ENCODE measurements around the gene LGALS7B. TPM values are rescaled to one million over a fixed set of nuclear protein-coding genes. Genes with fewer than 3 reads are reported as not detected.
"Not testable (repeated sequence)": the region's sequence is repeated elsewhere in the genome, so short reads cannot be mapped to it uniquely, and the experiment has no call there.

The LGALS7B gene
- total RNA-seq, 2 experiments from 2014 or later, result not detected

DNA sequence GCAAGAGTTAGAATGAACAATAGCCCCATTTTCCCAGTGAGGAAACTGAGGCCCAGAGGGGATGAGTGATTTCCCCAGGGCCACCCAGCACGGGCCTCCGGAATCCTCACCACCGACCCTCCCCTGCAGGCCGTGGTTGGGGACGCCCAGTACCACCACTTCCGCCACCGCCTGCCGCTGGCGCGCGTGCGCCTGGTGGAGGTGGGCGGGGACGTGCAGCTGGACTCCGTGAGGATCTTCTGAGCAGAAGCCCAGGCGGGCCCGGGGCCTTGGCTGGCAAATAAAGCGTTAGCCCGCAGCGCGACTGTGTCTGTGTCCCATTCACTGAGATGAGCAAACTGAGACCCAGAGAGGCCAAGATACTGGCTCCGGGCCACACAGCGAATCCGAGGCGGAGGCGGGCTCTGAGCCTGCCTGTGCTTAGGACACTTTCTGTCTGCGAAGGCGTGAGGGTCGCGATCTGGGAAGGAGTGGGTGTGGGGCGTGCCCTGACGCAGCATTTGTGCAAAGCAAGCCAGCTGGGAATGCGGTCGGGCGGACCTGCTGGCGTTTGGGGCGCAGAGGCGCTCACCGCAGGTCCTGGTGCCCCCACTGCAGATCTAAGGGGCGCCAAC, 2.6 kb downstream of the LGALS7B start:
- CTCF ChIA-PET, POLR2A ChIA-PET: not testable (repeated sequence)

DNA sequence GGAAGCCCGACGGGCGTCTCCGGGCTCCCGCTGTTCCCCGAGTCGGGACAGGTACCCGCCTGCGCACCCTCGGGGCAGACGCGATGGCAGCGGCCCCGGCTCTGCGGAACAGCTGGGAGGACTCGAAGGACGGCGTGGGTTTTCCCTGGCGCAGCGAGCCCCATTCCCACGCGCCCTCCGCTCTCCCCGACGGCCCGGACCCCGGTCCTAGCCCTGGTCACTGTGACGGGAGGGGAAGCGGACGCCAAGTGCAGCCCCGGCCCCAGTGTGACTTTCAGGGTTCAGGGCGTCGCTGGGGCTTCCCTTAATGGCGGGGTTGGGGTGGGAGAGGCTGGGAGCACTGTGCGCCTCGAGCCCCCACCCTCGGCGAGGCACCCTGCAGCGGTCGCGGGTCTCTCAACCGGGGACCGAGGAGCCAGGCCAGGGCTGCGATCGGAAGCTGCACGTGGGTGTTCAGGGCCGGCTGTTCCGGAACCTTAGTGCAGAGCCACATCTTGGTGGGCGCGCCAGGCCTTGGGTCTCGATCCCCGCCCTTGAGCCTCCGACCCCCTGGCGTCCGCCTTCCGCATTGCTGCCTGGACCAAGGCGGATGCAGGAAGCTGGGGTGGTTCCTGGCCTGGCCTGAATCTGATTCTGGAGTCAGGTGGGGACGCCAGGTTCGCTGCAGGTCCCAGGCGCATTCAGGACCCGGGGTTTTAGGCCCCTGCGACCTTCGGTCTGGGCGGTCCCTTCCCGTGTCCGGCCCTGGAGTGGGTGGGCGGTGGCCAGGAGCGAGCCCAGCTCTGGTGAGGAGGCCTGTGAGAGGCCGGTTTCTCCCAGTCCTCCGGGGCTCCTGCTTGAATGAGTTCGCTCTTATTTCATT, 3.5 kb downstream of the LGALS7B start:
- CTCF ChIA-PET, result interaction anchor here (0.6 to 0.7 kb wide), 2 partner anchors 23 to 51 kb away, joined by 3 read pairs; no protein-coding TSS in a partner anchor
- POLR2A ChIA-PET, result no interaction called here

DNA sequence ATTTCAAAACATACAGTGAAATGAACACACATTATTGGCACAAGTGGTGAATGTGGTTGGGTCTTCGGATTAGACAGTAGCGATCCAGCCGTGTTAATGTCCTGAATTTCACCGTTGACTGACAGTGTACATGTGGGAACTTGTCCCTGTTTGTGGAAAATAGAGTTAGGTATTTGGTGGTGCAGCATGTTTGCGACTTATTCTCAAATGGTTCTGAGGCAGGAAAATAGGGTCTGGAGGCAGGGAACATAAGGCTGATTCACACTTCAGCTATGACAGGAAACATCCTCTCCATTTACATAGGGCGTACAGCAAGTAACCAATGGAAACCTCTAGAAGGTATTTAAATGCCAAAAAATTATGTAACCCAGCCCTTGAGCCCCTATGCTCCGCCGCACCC, 4.2 kb downstream of the LGALS7B start:
- ChIA-PET CTCF (interaction anchor here (0.6 to 0.7 kb wide), 2 partner anchors 24 to 51 kb away, joined by 3 read pairs; no protein-coding TSS in a partner anchor), POLR2A (no interaction called here)

DNA sequence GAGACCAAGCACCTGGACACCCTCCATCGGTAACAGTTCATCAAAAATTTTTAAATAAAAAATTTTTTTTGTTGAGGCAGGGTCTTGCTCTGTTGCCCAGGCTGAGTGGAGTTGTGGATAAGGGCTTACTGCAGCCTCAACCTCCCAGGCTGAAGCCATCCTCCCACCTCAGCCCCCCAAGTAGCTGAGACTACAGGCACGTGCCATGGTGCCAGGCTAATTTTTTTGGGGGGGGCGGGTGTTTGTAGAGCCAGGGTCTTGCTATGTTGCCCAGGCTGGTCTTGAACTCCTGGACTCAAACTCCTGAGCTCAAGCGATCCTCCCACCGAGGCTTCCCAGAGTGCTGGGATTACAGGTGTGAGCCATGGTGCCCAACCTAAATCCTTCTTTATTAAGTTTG, 4.7 kb downstream of the LGALS7B start:
- POLR2A ChIA-PET, result no interaction called here
- CTCF ChIA-PET, result no interaction called here

- ChIA-PET POLR2A (no interaction called here), CTCF (no interaction called here)
Observed at GRCh38 chr19:38795549-38795948, 6.5 kb downstream of the LGALS7B start.

- CTCF ChIA-PET, result no interaction called here
- POLR2A ChIA-PET, result no interaction called here
Observed at GRCh38 chr19:38796154-38796553, 7.2 kb downstream of the LGALS7B start.

GRCh38 chr19:38797781-38798180, 8.8 kb downstream of the LGALS7B start:
- POLR2A ChIA-PET, CTCF ChIA-PET: not testable (repeated sequence)

- POLR2A ChIA-PET, result no interaction called here
- CTCF ChIA-PET, result no interaction called here
Observed at GRCh38 chr19:38799104-38799503, 10.1 kb downstream of the LGALS7B start.

- POLR2A ChIA-PET, result no interaction called here
Observed at GRCh38 chr19:38800577-38801347, 11.8 kb downstream of the LGALS7B start.

GRCh38 chr19:38801359-38802095, 12.5 kb downstream of the LGALS7B start:
- ChIA-PET CTCF (no interaction called here), POLR2A (no interaction called here)

More at GRCh38 chr19:38800577-38801347, 11.8 kb downstream of the LGALS7B start:
- CTCF ChIA-PET, result interaction anchor here (1.1 kb wide), 1 partner anchor 87 kb away, joined by 3 read pairs; no protein-coding TSS in a partner anchor

GRCh38 chr19:38803543-38803942, 14.5 kb downstream of the LGALS7B start:
- POLR2A ChIA-PET, result no interaction called here

GRCh38 chr19:38805180-38805579, 16.2 kb downstream of the LGALS7B start:
- POLR2A ChIA-PET, result interaction anchor here (0.6 kb wide), 1 partner anchor 65 kb away, joined by 5 read pairs; no protein-coding TSS in a partner anchor
- CTCF ChIA-PET, result interaction anchor here (0.6 kb wide), 1 partner anchor 64 kb away, joined by 3 read pairs; no protein-coding TSS in a partner anchor

More at GRCh38 chr19:38803543-38803942, 14.5 kb downstream of the LGALS7B start:
- CTCF ChIA-PET, result interaction anchor here (0.5 to 0.6 kb wide), 2 partner anchors 26 to 371 kb away, joined by 3 to 4 read pairs; no protein-coding TSS in a partner anchor

DNA sequence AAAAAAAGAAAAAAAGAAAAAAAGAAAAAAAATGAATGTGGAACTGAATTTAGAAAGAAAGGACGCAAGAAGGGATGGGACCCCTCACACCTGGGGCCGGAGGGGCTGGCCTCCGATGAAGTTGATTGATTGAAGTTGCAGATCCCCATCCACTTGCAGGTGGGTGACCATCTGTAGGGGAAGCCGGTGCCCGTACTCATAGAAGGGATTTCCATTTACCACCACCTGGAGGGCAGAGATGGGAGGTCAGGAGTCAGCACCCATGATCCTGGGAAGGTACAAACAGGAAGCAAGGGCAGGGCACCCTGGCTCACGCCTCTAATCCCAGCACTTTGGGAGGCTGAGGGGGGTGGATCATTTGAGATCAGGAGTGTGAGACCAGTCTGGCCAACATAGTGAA, 17.4 kb downstream of the LGALS7B start:
- POLR2A ChIA-PET, result no interaction called here
- CTCF ChIA-PET, result no interaction called here

DNA sequence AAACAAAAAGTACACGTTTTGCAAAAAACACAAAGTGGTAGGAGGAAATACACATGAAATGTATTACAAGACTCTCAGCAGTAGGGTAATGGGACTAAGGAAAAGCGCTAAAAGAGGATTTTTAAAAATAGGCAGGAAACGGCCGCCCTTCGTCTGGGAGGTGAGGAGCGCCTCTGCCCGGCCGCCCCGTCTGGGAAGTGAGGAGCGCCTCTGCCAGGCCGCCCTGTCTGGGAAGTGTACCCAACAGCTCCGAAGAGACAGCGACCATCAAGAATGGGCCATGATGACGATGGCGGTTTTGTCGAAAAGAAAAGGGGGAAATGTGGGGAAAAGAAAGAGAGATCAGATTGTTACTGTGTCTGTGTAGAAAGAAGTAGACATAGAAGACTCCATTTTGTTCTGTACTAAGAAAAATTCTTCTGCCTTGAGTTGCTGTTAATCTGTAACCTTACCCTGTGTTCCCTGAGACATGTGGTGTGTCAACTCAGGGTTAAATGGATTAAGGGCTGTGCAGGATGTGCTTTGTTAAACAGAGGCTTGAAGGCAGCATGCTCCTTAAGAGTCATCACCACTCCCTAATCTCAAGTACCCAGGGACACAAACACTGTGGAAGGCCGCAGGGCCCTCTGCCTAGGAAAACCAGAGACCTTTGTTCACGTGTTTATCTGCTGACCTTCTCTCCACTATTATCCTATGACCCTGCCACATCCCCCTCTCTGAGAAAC, 18.5 kb downstream of the LGALS7B start:
- CTCF ChIA-PET, result not testable (repeated sequence)
- POLR2A ChIA-PET, result interaction anchor here (0.7 kb wide), 1 partner anchor 120 kb away, joined by 4 read pairs; no protein-coding TSS in a partner anchor

- ChIA-PET CTCF (interaction anchor here (0.6 to 0.7 kb wide), 2 partner anchors 30 to 264 kb away, joined by 3 read pairs; no protein-coding TSS in a partner anchor), POLR2A (no interaction called here)
Observed at GRCh38 chr19:38808741-38809140, 19.7 kb downstream of the LGALS7B start.

DNA sequence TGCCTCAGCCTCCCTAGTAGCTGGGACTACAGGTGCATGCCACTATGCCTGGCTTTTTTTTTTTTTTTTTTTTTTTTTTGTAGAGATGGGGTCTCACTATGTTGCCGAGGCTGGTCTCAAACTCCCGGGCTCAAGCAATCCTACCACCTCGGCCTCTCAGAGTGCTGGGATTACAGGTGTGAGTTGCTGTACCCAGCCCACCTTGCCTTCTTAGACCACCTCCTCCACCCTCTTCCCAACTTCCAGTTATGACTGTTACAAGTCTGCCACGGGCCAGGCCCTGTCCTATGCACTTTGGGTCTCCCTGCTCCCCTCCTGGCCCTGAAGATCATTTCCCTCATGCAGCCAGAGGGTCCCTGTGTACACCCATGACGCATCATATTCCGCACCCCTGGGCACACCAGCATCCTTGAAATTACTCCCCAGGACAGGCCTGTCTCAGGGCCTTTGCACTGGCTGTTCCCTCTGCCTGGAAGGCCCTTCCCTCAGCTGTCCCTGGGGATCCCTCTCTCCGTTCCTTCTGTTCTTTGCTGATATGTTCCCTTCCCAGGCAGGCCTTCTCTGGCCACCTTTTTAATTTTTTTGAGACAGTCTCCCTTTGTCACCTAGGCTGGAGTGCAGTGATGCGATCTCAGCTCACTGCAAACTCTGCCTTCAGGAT, 20.7 kb downstream of the LGALS7B start:
- ChIA-PET CTCF (interaction anchor here (0.7 kb wide), 1 partner anchor 265 kb away, joined by 3 read pairs; no protein-coding TSS in a partner anchor), POLR2A (no interaction called here)

GRCh38 chr19:38812009-38812840, 23.2 kb downstream of the LGALS7B start:
- POLR2A ChIA-PET, result no interaction called here
- CTCF ChIA-PET, result no interaction called here
